Measurements from ENCODE around the gene CEP76.

Gene CEP76

DNA sequence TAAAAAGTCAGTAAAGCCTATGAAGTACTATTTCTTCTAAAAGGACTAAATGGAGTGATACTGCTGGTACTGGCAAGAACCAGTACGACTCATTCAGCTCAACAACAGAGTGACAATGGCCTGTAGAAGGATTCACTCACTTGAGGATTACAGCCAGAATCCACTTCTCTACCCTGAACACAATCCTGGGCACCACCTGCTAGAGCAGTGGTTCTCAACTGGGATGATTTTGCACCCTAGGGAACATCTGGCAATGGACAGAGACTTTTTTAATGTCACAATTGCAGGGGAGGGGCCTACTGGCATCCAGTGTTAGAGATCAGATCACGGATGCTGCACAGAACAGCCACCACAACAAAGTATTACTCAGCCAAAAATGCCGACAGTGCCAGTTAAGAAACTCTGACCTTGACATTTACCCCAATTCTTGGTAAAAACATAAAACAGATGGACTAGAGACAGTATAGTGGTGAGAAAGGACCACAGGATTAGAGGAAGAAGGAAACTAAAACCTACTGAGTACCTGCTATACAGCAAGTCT is 49.6 kb downstream of the CEP76 start:
- in situ Hi-C loops (cut with MboI; ENCODE audit: low sequenced_read_pairs): loop anchor here (10.0 to 25.0 kb wide), 2 partner anchors 91 to 268 kb away; no protein-coding TSS in a partner anchor

GRCh38 chr18:12651651-12652050 is 50.9 kb downstream of the CEP76 start:
- in situ Hi-C loops (cut with MboI; ENCODE audit: low sequenced_read_pairs): loop anchor here (10.0 to 25.0 kb wide), 2 partner anchors 89 to 267 kb away; no protein-coding TSS in a partner anchor

- in situ Hi-C loops (cut with MboI; ENCODE audit: low sequenced_read_pairs): loop anchor here (25.0 kb wide), 1 partner anchor 135 kb away; no protein-coding TSS in a partner anchor
These were observed 54.8 kb downstream of the CEP76 start for GRCh38 chr18:12647773-12648172.

DNA sequence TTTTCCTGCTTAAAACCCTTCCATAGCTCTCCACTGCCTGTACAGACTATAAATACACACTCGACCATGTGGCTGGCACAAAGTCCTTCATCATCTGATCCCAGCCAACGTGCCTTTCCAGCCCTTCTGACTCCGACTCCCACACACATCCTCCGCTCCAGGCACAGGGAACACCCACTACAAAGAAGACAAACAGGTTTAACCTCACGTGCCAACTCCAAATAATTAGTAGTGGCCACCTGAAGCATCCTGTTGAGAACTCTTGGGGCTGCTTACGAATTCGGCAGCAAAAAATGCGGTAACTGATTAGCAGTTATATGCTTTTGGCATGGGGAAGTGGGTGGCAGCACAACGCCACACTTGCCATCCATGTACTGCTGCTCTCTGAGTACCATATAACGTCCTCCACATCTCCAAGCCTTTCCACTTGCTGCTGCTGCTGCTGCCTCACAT is 56.7 kb downstream of the CEP76 start:
- in situ Hi-C loops (cut with MboI; ENCODE audit: low sequenced_read_pairs): loop anchor here (25.0 kb wide), 1 partner anchor 133 kb away; no protein-coding TSS in a partner anchor

DNA sequence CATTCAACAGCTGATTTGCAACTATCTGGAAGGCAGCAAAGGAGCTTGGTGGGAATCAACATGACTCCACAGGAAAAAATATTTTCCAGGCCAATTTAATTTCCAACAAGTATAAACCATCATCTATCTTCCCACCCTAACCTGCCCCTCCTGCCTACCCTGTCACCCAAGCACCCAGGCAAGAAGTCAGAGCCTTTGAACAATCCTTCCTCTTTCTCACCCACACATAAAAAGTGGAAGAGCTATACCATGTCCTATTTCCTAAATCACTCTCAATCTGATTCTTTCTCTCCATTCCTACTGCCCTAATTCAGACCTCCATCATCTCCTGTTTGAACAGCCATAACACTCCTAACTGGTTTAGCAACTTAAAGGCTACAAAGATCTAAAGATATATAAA is 57.3 kb downstream of the CEP76 start:
- in situ Hi-C loops (cut with MboI; ENCODE audit: low sequenced_read_pairs): loop anchor here (25.0 kb wide), 1 partner anchor 133 kb away; no protein-coding TSS in a partner anchor

GRCh38 chr18:12643756-12644155 is 58.8 kb downstream of the CEP76 start:
- in situ Hi-C loops (cut with MboI; ENCODE audit: low sequenced_read_pairs): loop anchor here (25.0 kb wide), 1 partner anchor 131 kb away; no protein-coding TSS in a partner anchor

DNA sequence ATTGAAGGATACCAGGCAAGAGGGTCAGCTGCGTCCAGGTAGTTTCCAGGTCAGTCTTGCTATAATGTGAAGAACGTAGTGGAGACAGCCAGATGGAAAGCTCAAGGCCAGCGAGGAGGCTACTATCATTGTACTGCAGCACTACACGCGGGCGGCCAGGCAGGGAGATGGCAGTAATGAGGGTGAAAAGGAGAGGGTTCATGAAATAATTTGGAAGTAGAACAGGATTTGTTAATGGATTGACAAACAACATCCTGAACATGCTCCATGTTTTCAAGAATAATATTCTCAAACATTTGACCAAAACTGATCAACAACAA is 61.7 kb downstream of the CEP76 start:
- in situ Hi-C loops (cut with MboI; ENCODE audit: low sequenced_read_pairs): loop anchor here (25.0 kb wide), 1 partner anchor 129 kb away; no protein-coding TSS in a partner anchor

GRCh38 chr18:12639990-12640880 is 62.3 kb downstream of the CEP76 start:
- in situ Hi-C loops (cut with MboI; ENCODE audit: low sequenced_read_pairs): loop anchor here (25.0 kb wide), 1 partner anchor 128 kb away; no protein-coding TSS in a partner anchor

DNA sequence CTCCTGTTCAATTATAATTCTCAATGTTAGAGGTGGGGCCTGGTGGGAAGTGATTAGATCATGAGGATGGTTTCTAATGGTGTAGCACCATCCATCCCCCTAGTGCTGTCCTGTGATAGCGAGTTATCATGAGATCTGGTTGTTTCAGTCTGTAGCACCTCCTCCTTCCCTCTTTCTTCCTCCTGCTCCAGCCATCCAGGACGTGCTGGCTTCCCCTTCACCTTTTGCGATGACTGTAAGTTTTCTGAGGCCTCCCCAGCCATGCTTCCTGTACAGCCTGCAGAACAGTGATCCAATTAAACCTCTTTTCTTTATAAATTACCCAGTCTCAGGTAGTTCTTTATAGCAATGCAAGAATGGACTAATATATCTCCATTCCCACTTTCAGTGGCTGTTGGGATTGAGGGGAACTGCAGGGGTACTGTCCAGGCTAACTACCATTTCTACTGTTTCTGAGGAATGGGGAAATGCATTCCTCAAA is 63.8 kb downstream of the CEP76 start:
- in situ Hi-C loops (cut with MboI; ENCODE audit: low sequenced_read_pairs): loop anchor here (25.0 kb wide), 1 partner anchor 126 kb away; no protein-coding TSS in a partner anchor

GRCh38 chr18:12637901-12638643 is 64.5 kb downstream of the CEP76 start:
- in situ Hi-C loops (cut with MboI; ENCODE audit: low sequenced_read_pairs): loop anchor here (25.0 kb wide), 1 partner anchor 126 kb away; no protein-coding TSS in a partner anchor

GRCh38 chr18:12637393-12637792 is 65.1 kb downstream of the CEP76 start:
- in situ Hi-C loops (cut with MboI; ENCODE audit: low sequenced_read_pairs): loop anchor here (25.0 kb wide), 1 partner anchor 125 kb away; no protein-coding TSS in a partner anchor

GRCh38 chr18:12631831-12632477 is 70.6 kb downstream of the CEP76 start:
- in situ Hi-C loops (cut with MboI; ENCODE audit: low sequenced_read_pairs): loop anchor here (25.0 kb wide), 1 partner anchor 120 kb away; no protein-coding TSS in a partner anchor

GRCh38 chr18:12630136-12630535 is 72.4 kb downstream of the CEP76 start:
- in situ Hi-C loops (cut with MboI; ENCODE audit: low sequenced_read_pairs): loop anchor here (25.0 kb wide), 1 partner anchor 118 kb away; no protein-coding TSS in a partner anchor

DNA sequence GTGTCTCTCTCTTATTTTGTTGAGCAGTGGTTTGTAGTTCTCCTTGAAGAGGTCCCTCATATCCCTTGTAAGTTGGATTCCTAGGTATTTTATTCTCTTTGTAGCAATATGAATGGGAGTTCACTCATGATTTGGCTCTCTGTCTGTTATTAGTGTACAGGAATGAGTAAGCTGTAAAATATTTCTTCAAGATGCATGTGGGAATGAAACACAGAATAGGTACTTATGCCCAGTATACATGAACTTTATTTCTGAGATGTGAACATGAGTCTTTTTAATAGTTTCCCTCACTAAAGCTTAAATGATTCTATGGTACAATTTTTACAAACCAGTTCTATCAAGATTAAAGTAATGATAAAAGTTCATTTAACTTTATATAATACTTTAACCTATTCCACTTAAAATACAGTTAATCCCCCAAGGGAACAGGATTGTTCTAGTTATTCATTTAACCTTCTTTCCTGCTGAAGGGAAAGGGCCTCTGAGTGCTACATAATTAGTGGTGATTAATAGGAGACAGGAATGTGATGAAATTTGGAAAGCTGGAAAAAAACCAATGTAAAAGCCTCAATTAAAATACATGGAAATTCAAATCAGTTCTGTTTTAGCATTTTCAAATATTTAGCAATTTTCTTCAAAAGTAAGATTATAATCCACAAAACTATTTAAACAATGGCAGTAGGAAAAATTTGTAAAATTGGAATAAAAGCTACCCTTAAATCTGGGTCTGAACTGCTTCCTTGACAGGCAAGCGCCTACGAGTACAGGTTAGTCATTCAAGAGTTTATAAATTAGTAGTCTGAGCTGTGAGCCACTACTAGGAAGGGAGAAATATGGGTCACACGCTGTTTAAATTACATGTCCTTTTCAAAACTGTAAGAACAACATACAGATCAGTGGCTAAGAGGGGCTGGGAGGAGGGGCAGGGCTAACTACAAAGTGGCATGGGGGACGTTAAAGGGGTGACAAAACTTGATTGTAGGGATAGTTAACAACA is 73.5 kb downstream of the CEP76 start:
- in situ Hi-C loops (cut with MboI; ENCODE audit: low sequenced_read_pairs): loop anchor here (25.0 kb wide), 1 partner anchor 117 kb away; no protein-coding TSS in a partner anchor

DNA sequence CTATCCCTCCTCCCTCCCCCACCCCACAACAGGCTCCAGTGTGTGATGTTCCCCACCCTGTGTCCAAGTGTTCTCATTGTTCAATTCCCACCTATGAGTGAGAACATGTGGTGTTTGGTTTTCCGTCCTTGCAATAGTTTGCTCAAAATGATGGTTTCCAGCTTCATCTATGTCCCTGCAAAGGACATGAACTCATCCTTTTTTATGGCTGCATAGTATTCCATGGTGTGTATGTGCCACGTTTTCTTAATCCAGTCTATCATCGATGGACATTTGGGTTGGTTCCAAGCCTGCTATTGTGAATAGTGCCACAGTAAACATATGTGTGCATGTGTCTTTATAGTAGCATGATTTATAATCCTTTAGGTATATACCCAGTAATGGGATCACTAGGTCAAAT is 75.3 kb downstream of the CEP76 start:
- in situ Hi-C loops (cut with MboI; ENCODE audit: low sequenced_read_pairs): loop anchor here (25.0 kb wide), 1 partner anchor 115 kb away; no protein-coding TSS in a partner anchor

- in situ Hi-C loops (cut with MboI; ENCODE audit: low sequenced_read_pairs): loop anchor here (25.0 kb wide), 1 partner anchor 113 kb away; no protein-coding TSS in a partner anchor
These were observed 77.3 kb downstream of the CEP76 start for GRCh38 chr18:12625241-12625640.

Measured in HL-60/S4 (cell line).